ENCODE data around the gene JARID2.

Gene JARID2

DNA sequence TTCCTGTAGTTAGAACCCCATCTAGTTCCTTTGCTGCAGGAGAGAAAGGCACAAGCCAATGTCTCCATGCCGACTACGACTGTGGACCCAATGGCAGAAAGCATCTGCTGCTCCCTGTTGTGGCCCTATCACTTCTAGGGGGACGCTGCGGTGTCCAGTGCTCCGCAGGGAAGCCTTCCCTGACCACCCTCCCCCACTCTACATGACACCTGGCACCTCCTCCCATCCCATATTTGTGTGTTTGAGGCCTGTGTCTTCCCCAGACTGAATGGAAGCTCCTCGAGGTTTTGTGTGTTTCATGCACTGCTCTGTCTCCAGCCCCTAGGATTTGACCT lies 257.4 kb downstream of the JARID2 start:
- TF ChIP-seq CTCF (IDR thresholded peaks at IDR 0.05; ENCODE audit: low read depth, low read length): no peak
- no peak for DNase-seq (ENCODE audit: low read depth, low spot score)
- in situ Hi-C loops (cut with HindIII; ENCODE audit: low sequenced_read_pairs): no loop called here
- H3K4me3 ChIP-seq (ENCODE audit: low read depth, low read length): no peak overlapping the region

DNA sequence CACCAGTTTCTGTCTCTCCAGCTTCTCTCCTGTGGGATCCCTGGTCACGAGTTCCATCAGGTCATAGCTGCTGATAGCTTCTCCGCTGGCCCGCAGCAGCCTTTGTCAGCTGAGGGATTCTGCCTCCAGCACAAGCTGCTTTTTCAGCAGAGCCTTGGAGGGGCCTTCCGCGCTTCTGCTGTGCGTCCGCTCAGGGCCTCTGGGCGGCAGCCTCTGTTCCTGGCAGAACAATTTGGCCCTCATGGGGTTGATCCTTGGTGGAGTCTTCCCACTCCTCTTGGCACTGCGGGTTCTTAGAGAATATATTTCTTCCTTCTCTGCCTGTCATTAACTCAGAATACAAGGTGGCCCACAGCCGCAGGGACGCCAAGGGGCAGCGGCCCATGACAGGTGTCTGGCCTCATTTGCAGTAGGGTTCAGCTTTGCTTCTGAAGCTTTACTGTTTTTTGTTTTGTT lies 258.2 kb downstream of the JARID2 start:
- no peak overlapping the region for H3K4me3 ChIP-seq (ENCODE audit: low read depth, low read length)
- DNase-seq (ENCODE audit: low read depth, low spot score): peak; percentile 55
- TF ChIP-seq CTCF (IDR thresholded peaks at IDR 0.05; ENCODE audit: low read depth, low read length): peak; percentile 38
- in situ Hi-C loops (cut with HindIII; ENCODE audit: low sequenced_read_pairs): no loop called here

DNA sequence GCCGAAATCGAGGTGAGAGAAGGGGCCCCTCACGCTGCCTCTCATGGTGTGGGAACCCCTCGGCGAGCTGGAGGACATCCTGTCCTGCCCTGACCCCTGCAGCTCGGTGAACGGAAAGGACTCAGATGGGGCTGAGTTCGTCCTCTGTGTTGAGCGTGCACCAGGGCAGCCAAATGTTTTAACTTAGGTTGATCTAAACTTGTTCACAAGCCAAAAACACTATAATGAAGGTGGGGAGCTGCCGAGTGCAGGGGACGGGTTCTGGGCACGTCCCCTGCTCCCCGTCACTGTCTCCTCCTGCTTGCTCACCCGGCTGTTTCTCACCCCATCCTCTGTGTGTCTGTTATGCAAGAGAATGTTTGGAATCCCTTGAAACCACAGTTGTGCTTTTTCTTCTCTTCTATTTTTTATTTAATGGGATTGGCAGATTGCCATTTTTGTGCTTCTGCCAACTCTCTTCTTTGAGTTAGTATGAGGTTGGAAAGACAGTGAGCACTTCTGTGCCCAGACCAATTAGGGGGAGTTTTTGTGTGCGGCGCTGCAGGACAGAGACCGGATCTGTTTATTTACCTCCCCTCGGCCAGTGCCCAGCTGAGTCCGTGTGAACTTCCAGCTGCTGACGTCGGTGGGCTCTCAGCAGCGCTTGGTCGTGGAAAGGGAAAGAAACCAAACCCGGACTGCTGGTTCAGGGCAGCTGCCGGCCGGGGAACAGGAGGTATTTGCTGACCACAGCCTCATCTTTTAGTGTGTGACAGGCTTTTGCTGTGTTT lies 258.9 kb downstream of the JARID2 start:
- DNase-seq (ENCODE audit: low read depth, low spot score): peak; percentile 99
- TF ChIP-seq CTCF (IDR thresholded peaks at IDR 0.05; ENCODE audit: low read depth, low read length): peak; percentile 15
- no peak overlapping the region for H3K4me3 ChIP-seq (ENCODE audit: low read depth, low read length)
- in situ Hi-C loops (cut with HindIII; ENCODE audit: low sequenced_read_pairs): no loop called here

DNA sequence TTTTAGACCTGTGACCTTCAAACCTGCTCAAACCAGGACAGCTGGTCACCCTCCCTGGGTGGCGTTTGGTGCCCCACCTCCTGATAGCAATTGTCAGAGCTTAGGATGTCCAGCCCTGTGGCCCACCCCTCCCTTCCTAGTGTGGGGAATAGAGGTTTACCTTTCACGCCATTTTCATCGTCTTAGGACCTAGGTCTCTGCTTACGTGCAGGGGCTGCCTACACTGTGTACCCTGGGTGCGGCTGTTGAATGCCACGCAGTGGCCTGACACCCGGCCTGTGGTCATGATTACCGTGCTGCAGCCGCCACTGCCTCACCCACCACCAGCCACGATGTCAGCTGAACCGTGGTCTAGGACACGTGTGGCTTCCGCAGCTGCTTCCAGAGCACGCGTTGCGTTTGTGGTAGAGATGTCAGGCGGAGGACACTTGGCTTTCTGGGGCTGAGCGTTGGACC lies 259.6 kb downstream of the JARID2 start:
- H3K4me3 ChIP-seq (ENCODE audit: low read depth, low read length): no peak overlapping the region
- DNase-seq (ENCODE audit: low read depth, low spot score): no peak

GRCh38 chr6:15506066-15506465 lies 260.2 kb downstream of the JARID2 start:
- TF ChIP-seq CTCF (IDR thresholded peaks at IDR 0.05; ENCODE audit: low read depth, low read length): no peak
- in situ Hi-C loops (cut with HindIII; ENCODE audit: low sequenced_read_pairs): no loop called here
- H3K4me3 ChIP-seq (ENCODE audit: low read depth, low read length): no peak overlapping the region
- no peak for DNase-seq (ENCODE audit: low read depth, low spot score)

More for the DNA sequence above, 259.6 kb downstream of the JARID2 start:
- TF ChIP-seq CTCF (IDR thresholded peaks at IDR 0.05; ENCODE audit: low read depth, low read length): no peak
- in situ Hi-C loops (cut with HindIII; ENCODE audit: low sequenced_read_pairs): no loop called here

- TF ChIP-seq CTCF (IDR thresholded peaks at IDR 0.05; ENCODE audit: low read depth, low read length): no peak
- in situ Hi-C loops (cut with HindIII; ENCODE audit: low sequenced_read_pairs): no loop called here
- DNase-seq (ENCODE audit: low read depth, low spot score): no peak
- no peak overlapping the region for H3K4me3 ChIP-seq (ENCODE audit: low read depth, low read length)
Observed at GRCh38 chr6:15507221-15507620, 261.4 kb downstream of the JARID2 start.
